ENCODE data around the gene MOGAT1.

The MOGAT1 gene

DNA sequence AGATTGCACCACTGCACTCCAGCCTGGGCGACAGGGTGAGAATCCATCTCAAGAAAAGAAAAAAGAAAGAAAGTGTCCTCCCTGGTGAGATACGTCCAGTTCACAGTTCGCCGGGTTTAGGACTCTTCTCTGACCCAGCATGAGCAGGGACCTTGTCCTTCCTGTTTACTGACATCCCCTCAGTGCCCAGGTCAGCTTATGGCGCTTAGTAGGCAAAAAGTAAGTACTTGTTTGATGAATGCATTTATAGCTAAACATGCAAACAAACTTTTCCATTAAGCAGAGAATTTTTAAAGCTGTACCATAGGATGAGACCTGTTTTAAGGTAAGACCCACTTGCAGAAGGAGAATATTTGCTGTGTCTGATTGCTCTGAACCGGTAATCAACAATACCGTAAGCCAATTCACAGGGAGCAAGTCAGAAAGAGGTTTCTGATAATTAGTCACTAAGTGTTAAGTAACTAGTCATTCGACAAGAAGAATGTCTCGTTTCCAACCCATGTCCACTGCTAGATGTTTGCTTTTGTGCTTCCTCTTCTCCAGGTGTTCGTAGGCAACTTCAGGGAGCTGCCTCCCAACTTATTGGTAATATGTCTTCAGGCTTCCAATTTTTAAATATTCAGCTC is 40.0 kb downstream of the MOGAT1 start:
- H3K4me1 ChIP-seq (ENCODE audit: control insufficient read depth, insufficient read depth, low read length): no peaks in the 10 kb centered on the region
- no peak overlapping the region for H3K4me3 ChIP-seq (ENCODE audit: low read depth, low read length)
- no peak overlapping the region for H3K27ac ChIP-seq (ENCODE audit: extremely low read depth, low read depth, low read length)
- ChIA-PET POLR2A (no interaction called here), CTCF (interaction anchor here (0.7 to 1.0 kb wide), 2 partner anchors 10 to 28 kb away, joined by 3 read pairs; no protein-coding TSS in a partner anchor)
- TF ChIP-seq ZNF610 (tag by site-specific recombination; IDR thresholded peaks at IDR 0.05; ENCODE audit: borderline replicate concordance) (no peak), FEZF1 (tag by site-specific recombination; IDR thresholded peaks at IDR 0.05) (no peak), KLF1 (tag by site-specific recombination; IDR thresholded peaks at IDR 0.05) (no peak), ZNF837 (tag by site-specific recombination; IDR thresholded peaks at IDR 0.05) (no peak), ZNF48 (tag by site-specific recombination; IDR thresholded peaks at IDR 0.05) (no peak), ZNF677 (tag by site-specific recombination; IDR thresholded peaks at IDR 0.05) (no peak), ZNF416 (tag by site-specific recombination; IDR thresholded peaks at IDR 0.05) (no peak)
- TF ChIP-seq, protein P1, sequence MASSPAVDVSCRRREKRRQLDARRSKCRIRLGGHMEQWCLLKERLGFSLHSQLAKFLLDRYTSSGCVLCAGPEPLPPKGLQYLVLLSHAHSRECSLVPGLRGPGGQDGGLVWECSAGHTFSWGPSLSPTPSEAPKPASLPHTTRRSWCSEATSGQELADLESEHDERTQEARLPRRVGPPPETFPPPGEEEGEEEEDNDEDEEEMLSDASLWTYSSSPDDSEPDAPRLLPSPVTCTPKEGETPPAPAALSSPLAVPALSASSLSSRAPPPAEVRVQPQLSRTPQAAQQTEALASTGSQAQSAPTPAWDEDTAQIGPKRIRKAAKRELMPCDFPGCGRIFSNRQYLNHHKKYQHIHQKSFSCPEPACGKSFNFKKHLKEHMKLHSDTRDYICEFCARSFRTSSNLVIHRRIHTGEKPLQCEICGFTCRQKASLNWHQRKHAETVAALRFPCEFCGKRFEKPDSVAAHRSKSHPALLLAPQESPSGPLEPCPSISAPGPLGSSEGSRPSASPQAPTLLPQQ (tag by site-specific recombination; IDR thresholded peaks at IDR 0.05): no peak
- TF ChIP-seq, protein P2, sequence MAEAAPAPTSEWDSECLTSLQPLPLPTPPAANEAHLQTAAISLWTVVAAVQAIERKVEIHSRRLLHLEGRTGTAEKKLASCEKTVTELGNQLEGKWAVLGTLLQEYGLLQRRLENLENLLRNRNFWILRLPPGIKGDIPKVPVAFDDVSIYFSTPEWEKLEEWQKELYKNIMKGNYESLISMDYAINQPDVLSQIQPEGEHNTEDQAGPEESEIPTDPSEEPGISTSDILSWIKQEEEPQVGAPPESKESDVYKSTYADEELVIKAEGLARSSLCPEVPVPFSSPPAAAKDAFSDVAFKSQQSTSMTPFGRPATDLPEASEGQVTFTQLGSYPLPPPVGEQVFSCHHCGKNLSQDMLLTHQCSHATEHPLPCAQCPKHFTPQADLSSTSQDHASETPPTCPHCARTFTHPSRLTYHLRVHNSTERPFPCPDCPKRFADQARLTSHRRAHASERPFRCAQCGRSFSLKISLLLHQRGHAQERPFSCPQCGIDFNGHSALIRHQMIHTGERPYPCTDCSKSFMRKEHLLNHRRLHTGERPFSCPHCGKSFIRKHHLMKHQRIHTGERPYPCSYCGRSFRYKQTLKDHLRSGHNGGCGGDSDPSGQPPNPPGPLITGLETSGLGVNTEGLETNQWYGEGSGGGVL (tag by site-specific recombination; IDR thresholded peaks at IDR 0.05): no peak
- H3K36me3 ChIP-seq (ENCODE audit: control insufficient read depth in 2 of 2, insufficient read depth in 1 of 2, low read length in 2 of 2): no peaks in the 10 kb centered on the region
- no peaks in the 10 kb centered on the region for H3K9me3 ChIP-seq (ENCODE audit: control insufficient read depth, insufficient read depth, low read depth, low read length)

DNA sequence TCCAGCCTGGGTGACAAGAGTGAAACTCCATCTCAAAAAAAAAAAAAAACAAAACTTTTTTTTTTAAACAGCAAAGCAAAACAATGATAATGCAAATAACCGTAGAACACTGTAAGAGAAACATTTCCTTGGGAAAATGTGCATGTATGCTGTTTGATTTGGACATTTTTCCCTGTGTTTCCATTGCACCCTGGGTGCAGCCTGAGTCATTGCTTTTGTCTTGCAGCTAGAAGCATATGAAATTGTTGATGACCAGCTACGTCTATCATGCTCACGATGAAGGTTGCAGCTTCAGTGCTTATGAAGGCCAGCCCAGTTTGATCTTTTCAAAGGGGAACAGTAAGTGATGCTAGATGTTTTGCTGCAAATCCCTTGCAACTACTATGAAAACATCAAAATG is 41.5 kb downstream of the MOGAT1 start:
- no peak overlapping the region for H3K27ac ChIP-seq (ENCODE audit: extremely low read depth, low read depth, low read length)
- CTCF ChIA-PET: interaction anchor here (1.2 to 1.5 kb wide), 2 partner anchors 9 to 226 kb away, joined by 3 to 4 read pairs; no protein-coding TSS in a partner anchor
- POLR2A ChIA-PET: no interaction called here
- H3K9me3 ChIP-seq (ENCODE audit: control insufficient read depth, insufficient read depth, low read depth, low read length): no peaks in the 10 kb centered on the region
- H3K4me3 ChIP-seq (ENCODE audit: low read depth, low read length): no peak overlapping the region
- H3K36me3 ChIP-seq (ENCODE audit: control insufficient read depth in 2 of 2, insufficient read depth in 1 of 2, low read length in 2 of 2): no peaks in the 10 kb centered on the region
- no peaks in the 10 kb centered on the region for H3K4me1 ChIP-seq (ENCODE audit: control insufficient read depth, insufficient read depth, low read length)
- TF ChIP-seq ZNF510 (tag by site-specific recombination; IDR thresholded peaks at IDR 0.05; ENCODE audit: insufficient replicate concordance) (no peak), ZNF121 (tag by site-specific recombination; IDR thresholded peaks at IDR 0.05) (no peak), ZNF10 (tag by site-specific recombination; IDR thresholded peaks at IDR 0.05) (no peak), ZNF169 (tag by site-specific recombination; IDR thresholded peaks at IDR 0.05) (no peak), ZNF37A (tag by site-specific recombination; IDR thresholded peaks at IDR 0.05) (no peak), ZNF184 (tag by site-specific recombination; IDR thresholded peaks at IDR 0.05) (no peak), ZNF701 (tag by site-specific recombination; IDR thresholded peaks at IDR 0.05) (no peak), ZNF391 (tag by site-specific recombination; IDR thresholded peaks at IDR 0.05; ENCODE audit: borderline replicate concordance, low read depth) (no peak), GFI1B (tag by site-specific recombination; IDR thresholded peaks at IDR 0.05) (no peak), ZNF549 (tag by site-specific recombination; IDR thresholded peaks at IDR 0.05) (no peak), ZNF660 (tag by site-specific recombination; IDR thresholded peaks at IDR 0.05) (no peak), ZNF423 (tag by site-specific recombination; IDR thresholded peaks at IDR 0.05) (no peak), ZNF175 (tag by site-specific recombination; IDR thresholded peaks at IDR 0.05) (no peak)
- TF ChIP-seq, protein P3, sequence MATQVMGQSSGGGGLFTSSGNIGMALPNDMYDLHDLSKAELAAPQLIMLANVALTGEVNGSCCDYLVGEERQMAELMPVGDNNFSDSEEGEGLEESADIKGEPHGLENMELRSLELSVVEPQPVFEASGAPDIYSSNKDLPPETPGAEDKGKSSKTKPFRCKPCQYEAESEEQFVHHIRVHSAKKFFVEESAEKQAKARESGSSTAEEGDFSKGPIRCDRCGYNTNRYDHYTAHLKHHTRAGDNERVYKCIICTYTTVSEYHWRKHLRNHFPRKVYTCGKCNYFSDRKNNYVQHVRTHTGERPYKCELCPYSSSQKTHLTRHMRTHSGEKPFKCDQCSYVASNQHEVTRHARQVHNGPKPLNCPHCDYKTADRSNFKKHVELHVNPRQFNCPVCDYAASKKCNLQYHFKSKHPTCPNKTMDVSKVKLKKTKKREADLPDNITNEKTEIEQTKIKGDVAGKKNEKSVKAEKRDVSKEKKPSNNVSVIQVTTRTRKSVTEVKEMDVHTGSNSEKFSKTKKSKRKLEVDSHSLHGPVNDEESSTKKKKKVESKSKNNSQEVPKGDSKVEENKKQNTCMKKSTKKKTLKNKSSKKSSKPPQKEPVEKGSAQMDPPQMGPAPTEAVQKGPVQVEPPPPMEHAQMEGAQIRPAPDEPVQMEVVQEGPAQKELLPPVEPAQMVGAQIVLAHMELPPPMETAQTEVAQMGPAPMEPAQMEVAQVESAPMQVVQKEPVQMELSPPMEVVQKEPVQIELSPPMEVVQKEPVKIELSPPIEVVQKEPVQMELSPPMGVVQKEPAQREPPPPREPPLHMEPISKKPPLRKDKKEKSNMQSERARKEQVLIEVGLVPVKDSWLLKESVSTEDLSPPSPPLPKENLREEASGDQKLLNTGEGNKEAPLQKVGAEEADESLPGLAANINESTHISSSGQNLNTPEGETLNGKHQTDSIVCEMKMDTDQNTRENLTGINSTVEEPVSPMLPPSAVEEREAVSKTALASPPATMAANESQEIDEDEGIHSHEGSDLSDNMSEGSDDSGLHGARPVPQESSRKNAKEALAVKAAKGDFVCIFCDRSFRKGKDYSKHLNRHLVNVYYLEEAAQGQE (tag by site-specific recombination; IDR thresholded peaks at IDR 0.05): no peak
- TF ChIP-seq, protein P4, sequence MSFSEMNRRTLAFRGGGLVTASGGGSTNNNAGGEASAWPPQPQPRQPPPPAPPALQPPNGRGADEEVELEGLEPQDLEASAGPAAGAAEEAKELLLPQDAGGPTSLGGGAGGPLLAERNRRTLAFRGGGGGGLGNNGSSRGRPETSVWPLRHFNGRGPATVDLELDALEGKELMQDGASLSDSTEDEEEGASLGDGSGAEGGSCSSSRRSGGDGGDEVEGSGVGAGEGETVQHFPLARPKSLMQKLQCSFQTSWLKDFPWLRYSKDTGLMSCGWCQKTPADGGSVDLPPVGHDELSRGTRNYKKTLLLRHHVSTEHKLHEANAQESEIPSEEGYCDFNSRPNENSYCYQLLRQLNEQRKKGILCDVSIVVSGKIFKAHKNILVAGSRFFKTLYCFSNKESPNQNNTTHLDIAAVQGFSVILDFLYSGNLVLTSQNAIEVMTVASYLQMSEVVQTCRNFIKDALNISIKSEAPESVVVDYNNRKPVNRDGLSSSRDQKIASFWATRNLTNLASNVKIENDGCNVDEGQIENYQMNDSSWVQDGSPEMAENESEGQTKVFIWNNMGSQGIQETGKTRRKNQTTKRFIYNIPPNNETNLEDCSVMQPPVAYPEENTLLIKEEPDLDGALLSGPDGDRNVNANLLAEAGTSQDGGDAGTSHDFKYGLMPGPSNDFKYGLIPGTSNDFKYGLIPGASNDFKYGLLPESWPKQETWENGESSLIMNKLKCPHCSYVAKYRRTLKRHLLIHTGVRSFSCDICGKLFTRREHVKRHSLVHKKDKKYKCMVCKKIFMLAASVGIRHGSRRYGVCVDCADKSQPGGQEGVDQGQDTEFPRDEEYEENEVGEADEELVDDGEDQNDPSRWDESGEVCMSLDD (tag by site-specific recombination; IDR thresholded peaks at IDR 0.05): no peak
- TF ChIP-seq, protein P5, sequence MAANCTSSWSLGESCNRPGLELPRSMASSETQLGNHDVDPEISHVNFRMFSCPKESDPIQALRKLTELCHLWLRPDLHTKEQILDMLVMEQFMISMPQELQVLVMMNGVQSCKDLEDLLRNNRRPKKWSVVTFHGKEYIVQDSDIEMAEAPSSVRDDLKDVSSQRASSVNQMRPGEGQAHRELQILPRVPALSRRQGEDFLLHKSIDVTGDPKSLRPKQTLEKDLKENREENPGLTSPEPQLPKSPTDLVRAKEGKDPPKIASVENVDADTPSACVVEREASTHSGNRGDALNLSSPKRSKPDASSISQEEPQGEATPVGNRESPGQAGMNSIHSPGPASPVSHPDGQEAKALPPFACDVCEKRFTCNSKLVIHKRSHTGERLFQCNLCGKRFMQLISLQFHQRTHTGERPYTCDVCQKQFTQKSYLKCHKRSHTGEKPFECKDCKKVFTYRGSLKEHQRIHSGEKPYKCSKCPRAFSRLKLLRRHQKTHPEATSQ (tag by site-specific recombination; IDR thresholded peaks at IDR 0.05): no peak

Measured in HEK293 (cell line).